GM12801 (cell line): ENCODE measurements around the gene SOX3.

Experiments used
- TF ChIP-seq, protein P1 (sequence below): IDR thresholded peaks from one replicate; pipeline ENCODE4 v1.5.1; 2011; ENCODE audit warnings: control low read depth; ENCODE audit not compliant: insufficient read length; ENCODE audit errors: extremely low read depth

SOX3 gene

DNA sequence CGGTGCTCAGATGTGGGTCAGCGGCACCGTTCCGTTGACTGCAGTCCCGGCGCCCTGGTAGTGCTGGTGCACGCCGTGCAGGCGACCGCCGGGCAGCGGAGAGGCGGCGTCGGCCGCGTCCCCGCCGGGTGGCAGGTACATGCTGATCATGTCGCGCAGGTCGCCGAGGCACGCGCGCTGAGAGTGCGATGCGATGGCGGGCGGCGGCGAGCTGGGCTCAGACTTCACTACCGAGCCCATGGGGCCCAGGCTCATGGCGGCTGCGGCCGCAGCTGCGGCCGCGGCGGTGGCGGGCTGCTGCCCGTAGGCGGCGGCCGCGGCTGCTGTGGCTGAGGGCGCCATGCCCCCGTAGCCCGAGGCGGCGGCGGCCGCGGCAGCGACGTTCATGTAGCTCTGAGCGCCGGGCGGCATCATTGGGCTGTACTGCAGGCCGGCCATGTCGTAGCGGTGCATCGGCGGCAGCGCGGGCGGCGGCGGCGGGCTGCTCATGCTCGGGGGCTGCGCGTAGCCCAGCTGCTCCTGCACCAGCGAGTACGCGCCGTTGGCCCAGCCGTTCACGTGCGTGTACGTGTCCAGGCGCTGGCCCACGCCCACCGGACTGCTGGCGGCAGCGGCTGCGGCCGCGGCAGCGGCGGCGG, 1.0 kb downstream of the SOX3 start:
- TF ChIP-seq, protein P1, sequence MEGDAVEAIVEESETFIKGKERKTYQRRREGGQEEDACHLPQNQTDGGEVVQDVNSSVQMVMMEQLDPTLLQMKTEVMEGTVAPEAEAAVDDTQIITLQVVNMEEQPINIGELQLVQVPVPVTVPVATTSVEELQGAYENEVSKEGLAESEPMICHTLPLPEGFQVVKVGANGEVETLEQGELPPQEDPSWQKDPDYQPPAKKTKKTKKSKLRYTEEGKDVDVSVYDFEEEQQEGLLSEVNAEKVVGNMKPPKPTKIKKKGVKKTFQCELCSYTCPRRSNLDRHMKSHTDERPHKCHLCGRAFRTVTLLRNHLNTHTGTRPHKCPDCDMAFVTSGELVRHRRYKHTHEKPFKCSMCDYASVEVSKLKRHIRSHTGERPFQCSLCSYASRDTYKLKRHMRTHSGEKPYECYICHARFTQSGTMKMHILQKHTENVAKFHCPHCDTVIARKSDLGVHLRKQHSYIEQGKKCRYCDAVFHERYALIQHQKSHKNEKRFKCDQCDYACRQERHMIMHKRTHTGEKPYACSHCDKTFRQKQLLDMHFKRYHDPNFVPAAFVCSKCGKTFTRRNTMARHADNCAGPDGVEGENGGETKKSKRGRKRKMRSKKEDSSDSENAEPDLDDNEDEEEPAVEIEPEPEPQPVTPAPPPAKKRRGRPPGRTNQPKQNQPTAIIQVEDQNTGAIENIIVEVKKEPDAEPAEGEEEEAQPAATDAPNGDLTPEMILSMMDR: no peak

DNA sequence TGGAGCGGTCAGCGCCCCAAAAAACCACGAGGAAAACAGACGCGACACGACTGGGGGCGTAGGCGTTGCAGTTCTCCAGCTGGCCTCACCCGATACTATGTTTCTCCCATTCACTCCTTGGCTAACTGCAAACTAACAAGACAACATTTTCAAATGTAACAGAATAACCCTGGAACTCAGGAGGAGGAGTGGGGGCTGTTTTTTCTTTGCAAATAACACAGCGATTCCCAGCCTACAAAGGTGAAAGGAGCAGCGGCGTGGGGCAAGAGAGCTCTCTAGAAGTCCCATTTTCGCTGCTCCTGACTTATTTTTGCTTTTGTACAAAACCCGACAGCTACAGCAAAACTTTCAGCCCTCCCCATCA, 1.6 kb downstream of the SOX3 start:
- TF ChIP-seq, protein P1: no peak

DNA sequence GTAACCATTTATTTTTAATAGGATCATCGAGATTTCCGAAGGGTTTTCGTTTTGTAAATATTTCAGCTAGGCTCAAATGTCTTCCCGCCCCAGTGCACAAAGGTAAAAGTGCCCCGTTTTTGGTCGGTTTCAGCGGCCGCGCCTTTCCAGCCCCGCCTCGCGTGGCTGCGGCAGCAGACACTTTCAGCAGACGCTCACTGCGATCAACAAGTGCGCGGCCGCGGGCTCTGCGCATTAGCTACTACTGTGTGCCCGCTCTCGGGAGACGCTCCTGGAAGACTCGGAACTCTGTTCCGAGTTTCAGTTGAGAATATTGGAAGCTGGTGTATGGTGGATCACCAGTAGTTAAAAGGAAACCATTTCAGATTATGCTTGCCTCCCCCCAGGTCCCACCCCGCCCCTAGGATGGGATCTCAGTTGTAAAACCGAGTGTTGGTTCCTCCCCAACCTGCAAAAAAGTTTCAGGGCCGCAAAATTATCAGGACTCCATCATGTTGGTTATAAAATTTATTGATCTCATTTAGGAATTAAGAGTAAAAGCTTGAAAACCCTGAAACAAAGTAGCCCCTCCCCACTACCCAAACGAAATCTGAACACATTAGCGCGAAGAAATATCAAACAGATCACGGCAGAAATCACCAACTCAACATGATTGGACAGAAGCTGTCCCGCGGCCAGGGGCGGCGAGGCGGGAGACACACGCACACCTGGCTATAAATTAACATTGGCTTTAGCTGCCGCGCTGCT, 2.2 kb downstream of the SOX3 start:
- TF ChIP-seq, protein P1: no peak

- TF ChIP-seq, protein P1: no peak
These were observed 2.9 kb downstream of the SOX3 start for GRCh38 chrX:140501940-140502468.

DNA sequence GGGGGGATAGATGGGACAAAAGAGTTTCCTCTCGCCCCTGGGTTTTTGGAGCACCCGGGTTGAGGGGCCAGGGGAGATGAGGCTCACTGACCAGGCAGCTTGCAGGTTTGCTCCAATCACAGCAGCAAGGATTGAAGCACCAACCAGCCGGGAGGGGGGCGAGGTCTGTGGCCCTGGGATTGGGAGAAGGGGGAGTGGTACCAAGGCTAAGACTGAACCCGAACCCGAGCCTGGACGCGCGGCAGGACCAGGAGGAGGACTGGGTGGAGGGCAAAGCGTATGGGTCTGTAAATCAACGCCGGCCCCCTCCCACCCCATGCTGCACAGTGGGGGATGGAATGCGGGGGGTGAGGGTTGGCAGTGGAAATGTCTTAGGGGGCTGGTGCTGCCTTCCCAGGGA, 3.5 kb downstream of the SOX3 start:
- TF ChIP-seq, protein P1: no peak

GRCh38 chrX:140500441-140500840, 4.4 kb downstream of the SOX3 start:
- TF ChIP-seq, protein P1: no peak

DNA sequence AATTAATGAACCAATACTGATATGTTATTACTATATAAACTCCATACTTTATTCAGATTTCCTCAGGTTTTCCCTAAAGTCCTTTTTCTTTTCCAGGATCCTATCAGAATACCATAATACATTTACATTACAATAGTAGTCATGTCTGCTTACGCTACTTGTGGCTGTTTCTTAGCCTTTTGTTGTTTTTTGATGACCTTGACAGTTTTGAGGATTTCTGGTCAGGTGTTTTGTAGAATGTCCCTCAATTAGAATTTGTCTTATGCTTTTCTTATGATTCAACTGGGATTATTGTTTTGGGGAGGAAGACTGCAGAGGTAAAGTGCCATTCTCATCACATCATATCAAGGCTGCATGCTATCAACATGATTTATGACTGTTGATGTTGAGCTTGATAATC, 9.1 kb downstream of the SOX3 start:
- TF ChIP-seq, protein P1: no peak
